ENCODE measurements around the gene HMGCLL1.

DNA sequence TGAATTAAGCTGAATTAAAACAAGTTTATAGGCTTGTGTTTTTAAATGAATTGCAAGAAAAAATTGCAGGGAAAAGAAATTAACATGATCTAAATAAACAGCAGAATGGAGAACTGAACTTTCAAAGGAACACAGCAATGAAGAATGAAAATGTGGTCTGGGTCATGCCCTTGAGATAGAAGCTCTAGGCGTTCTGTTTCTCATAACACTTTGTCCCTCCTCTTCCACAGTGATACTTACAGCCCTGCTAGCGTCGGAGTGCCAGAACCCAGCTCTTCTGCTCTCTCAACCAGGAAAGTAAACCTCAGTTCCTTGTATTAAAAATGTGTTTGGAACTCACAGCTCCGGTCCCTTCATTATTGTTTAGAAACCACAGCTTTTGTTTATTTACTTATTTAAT is 11.4 kb downstream of the HMGCLL1 start:
- no peak for TF ChIP-seq PKNOX1 (IDR thresholded peaks at IDR 0.05)
- TF ChIP-seq BHLHE40 (IDR thresholded peaks at IDR 0.05; ENCODE audit: borderline replicate concordance) = no peak
- TF ChIP-seq ZNF384 (IDR thresholded peaks at IDR 0.05) = no peak
- no peak for TF ChIP-seq SP1 (IDR thresholded peaks at IDR 0.05)
- TF ChIP-seq SUZ12 (IDR thresholded peaks at IDR 0.05) = no peak
- TF ChIP-seq ARNT (IDR thresholded peaks at IDR 0.05) = no peak
- TF ChIP-seq TARDBP (IDR thresholded peaks at IDR 0.05) = no peak
